ENCODE results near the gene IDH3A. TPM values are rescaled to one million over a fixed set of nuclear protein-coding genes. Genes with fewer than 3 reads are reported as not detected.

The IDH3A gene
- total and polyA plus RNA-seq, 7 donors: 154 to 309 (median 209) TPM

- Histone ChIP-seq H3K9me3 (no peaks in the 10 kb centered on the region), H3K4me3 (no peak overlapping the region), H3K27me3 (ENCODE audit: insufficient read depth in 3 of 3, low read length in 2 of 3) (no peaks in the 10 kb centered on the region), H3K36me3 (ENCODE audit: insufficient read depth in 1 of 2, low read depth in 1 of 2) (no peaks in the 10 kb centered on the region), H3K27ac (no peak overlapping the region), H3K4me1 (no peaks in the 10 kb centered on the region)
- WGBS, 3 donors: 87 to 89% (median 89%) methylated on average over 16 of the region's 16 CpGs
- intact Hi-C loops (cut with DNase I): loop anchor here in 1 of 2 donors (2.0 kb wide), 1 partner anchor 139 kb away; no protein-coding TSS in a partner anchor
- TF ChIP-seq CTCF (IDR thresholded peaks at IDR 0.05): no peak
- ATAC-seq (no peak), DNase-seq (no peak)
These were observed 43.5 kb upstream of the IDH3A start for GRCh38 chr15:78105476-78106241.

- H3K27me3 ChIP-seq (ENCODE audit: insufficient read depth in 3 of 3, low read length in 2 of 3): no peaks in the 10 kb centered on the region
- no peak for DNase-seq
These were observed 41.7 kb upstream of the IDH3A start for GRCh38 chr15:78107471-78107870.

GRCh38 chr15:78108300-78109084, 40.7 kb upstream of the IDH3A start:
- H3K27ac ChIP-seq: no peak overlapping the region
- TF ChIP-seq CTCF (IDR thresholded peaks at IDR 0.05): peak; percentile 93
- no peaks in the 10 kb centered on the region for H3K36me3 ChIP-seq (ENCODE audit: insufficient read depth in 1 of 2, low read depth in 1 of 2)
- peak; percentile 91 to 96 (median 92) for ATAC-seq
- no peaks in the 10 kb centered on the region for H3K9me3 ChIP-seq
- peak; percentile 86 to 92 for DNase-seq
- H3K4me1 ChIP-seq: no peaks in the 10 kb centered on the region
- no peaks in the 10 kb centered on the region for H3K27me3 ChIP-seq (ENCODE audit: insufficient read depth in 3 of 3, low read length in 2 of 3)
- intact Hi-C loops (cut with DNase I): loop anchor here (1.0 to 2.0 kb wide), 4 partner anchors 108 to 149 kb away; no protein-coding TSS in a partner anchor
- WGBS, 3 donors: 43 to 49% (median 44%) methylated on average over 11 of the region's 11 CpGs
- H3K4me3 ChIP-seq: no peak overlapping the region

More at GRCh38 chr15:78107471-78107870, 41.7 kb upstream of the IDH3A start:
- WGBS, 3 donors: 95 to 98% (median 95%) methylated on average over 8 of the region's 8 CpGs
- ATAC-seq: no peak
- no peaks in the 10 kb centered on the region for H3K4me1 ChIP-seq
- no peak overlapping the region for H3K4me3 ChIP-seq
- no peaks in the 10 kb centered on the region for H3K9me3 ChIP-seq
- no peak for TF ChIP-seq CTCF (IDR thresholded peaks at IDR 0.05)
- intact Hi-C loops (cut with DNase I): loop anchor here in 1 of 2 donors (2.0 kb wide), 1 partner anchor 141 kb away; no protein-coding TSS in a partner anchor
- no peak overlapping the region for H3K27ac ChIP-seq
- H3K36me3 ChIP-seq (ENCODE audit: insufficient read depth in 1 of 2, low read depth in 1 of 2): no peaks in the 10 kb centered on the region

- no peak for ATAC-seq
- no peak for DNase-seq
- H3K27ac ChIP-seq: no peak overlapping the region
- WGBS, 3 donors: 90 to 92% (median 90%) methylated on average over 12 of the region's 12 CpGs
- no peaks in the 10 kb centered on the region for H3K4me1 ChIP-seq
- intact Hi-C loops (cut with DNase I): loop anchor here in 1 of 2 donors (2.0 kb wide), 2 partner anchors 108 to 142 kb away; no protein-coding TSS in a partner anchor
- no peaks in the 10 kb centered on the region for H3K27me3 ChIP-seq (ENCODE audit: insufficient read depth in 3 of 3, low read length in 2 of 3)
- TF ChIP-seq CTCF (IDR thresholded peaks at IDR 0.05): no peak
- no peak overlapping the region for H3K4me3 ChIP-seq
- no peaks in the 10 kb centered on the region for H3K36me3 ChIP-seq (ENCODE audit: insufficient read depth in 1 of 2, low read depth in 1 of 2)
- no peaks in the 10 kb centered on the region for H3K9me3 ChIP-seq
These were observed 40.0 kb upstream of the IDH3A start for GRCh38 chr15:78109156-78109555.

Data from psoas muscle (tissue), 8 donors.